A549 treated with Mapracorat at 1 μM for 4 hours (cell line): ENCODE measurements around the gene FCRL2. TPM values are rescaled to one million over a fixed set of nuclear protein-coding genes. Genes with fewer than 3 reads are reported as not detected.

ENCODE experiments used
- total RNA-seq: library from RNA; stranded (reverse); fragments of 200-300 nt; extraction: Qiagen RNA extraction; gene quantifications from 5 replicates; pipeline ENCODE4 v1.2.3, GENCODE V29; 2022

Gene FCRL2
- not detected in 5 replicates for total RNA-seq

GRCh38 chr1:157776971-157777391, at the start of gene FCRL2:
Gene FCRL2 (minus strand): TSS chr1:157777132. CDS start chr1:157777073, 59 bp downstream.

GRCh38 chr1:157819896-157820295, 43.0 kb upstream of the FCRL2 start, which contains the start of gene FCRL1:
Gene FCRL1 (minus strand): TSS chr1:157820120. CDS start chr1:157820037, 83 bp downstream.

GRCh38 chr1:157700732-157701131, 76.2 kb downstream of the FCRL2 start, which contains the start of gene FCRL3:
Gene FCRL3 (minus strand): TSS chr1:157700769. CDS start chr1:157700489, 280 bp downstream.

Other genes starting within 250 kb of the FCRL2 start
- gene FCRL5, start 224.6 kb downstream of the FCRL2 start, total RNA-seq = 0.03 TPM in 1 of 5 replicates, not detected in the others
- not detected in 5 replicates for gene FCRL4, start 179.0 kb downstream of the FCRL2 start, total RNA-seq
- not detected in 5 replicates for gene FCRL3, start 76.4 kb downstream of the FCRL2 start, total RNA-seq
- not detected in 5 replicates for gene FCRL1, start 43.0 kb upstream of the FCRL2 start, total RNA-seq
- gene CD5L, start 64.7 kb upstream of the FCRL2 start, total RNA-seq = not detected in 5 replicates
- gene KIRREL1, start 216.5 kb upstream of the FCRL2 start, total RNA-seq = 19.2 to 26.5 TPM (median 24.4 TPM) in 5 replicates